ENCODE results near the gene OTOF.

OTOF gene

GRCh38 chr2:26461601-26462023 is 16.3 kb downstream of the OTOF start:
- H3K4me3 Mint-ChIP-seq = no peak overlapping the region
- no peaks in the 10 kb centered on the region for H3K9me3 Mint-ChIP-seq
- H3K36me3 Mint-ChIP-seq (ENCODE audit: low read depth) = no peaks in the 10 kb centered on the region
- no peaks in the 10 kb centered on the region for H3K27me3 Mint-ChIP-seq
- H3K27ac Mint-ChIP-seq = no peak overlapping the region
- H3K4me1 Mint-ChIP-seq (ENCODE audit: low read depth) = peaks cover 45% of the 10 kb centered on the region
- intact Hi-C loops (cut with micrococcal nuclease) = loop anchor here (10.0 kb wide), 1 partner anchor 127 kb away; no protein-coding TSS in a partner anchor

DNA sequence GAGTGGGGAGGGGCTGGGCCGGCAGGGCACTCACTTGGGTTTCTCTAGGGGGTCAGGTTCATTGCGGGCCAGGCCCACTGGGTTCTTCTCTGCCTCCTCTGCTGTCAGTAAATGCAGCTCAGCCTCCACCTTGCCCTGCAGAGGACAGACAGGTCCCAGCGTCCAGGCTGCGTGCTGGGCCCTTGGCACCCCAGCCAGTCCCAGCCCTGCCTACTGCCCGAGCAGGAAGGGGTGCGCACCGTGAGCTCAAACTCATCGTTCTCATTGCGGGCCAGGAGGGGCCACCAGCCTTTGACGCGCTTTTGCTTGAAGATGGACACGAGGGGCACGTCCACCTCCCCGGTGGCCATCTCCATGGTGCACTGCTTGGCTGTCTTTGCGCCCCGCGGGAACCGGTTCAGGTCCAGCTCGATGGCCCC is 17.3 kb downstream of the OTOF start:
- H3K27ac Mint-ChIP-seq = no peak overlapping the region
- intact Hi-C loops (cut with micrococcal nuclease) = loop anchor here (10.0 kb wide), 1 partner anchor 126 kb away; no protein-coding TSS in a partner anchor
- no peak overlapping the region for H3K4me3 Mint-ChIP-seq
- H3K36me3 Mint-ChIP-seq (ENCODE audit: low read depth) = no peaks in the 10 kb centered on the region
- no peaks in the 10 kb centered on the region for H3K9me3 Mint-ChIP-seq
- H3K27me3 Mint-ChIP-seq = peaks cover 3% of the 10 kb centered on the region
- peaks cover 55% of the 10 kb centered on the region for H3K4me1 Mint-ChIP-seq (ENCODE audit: low read depth)

DNA sequence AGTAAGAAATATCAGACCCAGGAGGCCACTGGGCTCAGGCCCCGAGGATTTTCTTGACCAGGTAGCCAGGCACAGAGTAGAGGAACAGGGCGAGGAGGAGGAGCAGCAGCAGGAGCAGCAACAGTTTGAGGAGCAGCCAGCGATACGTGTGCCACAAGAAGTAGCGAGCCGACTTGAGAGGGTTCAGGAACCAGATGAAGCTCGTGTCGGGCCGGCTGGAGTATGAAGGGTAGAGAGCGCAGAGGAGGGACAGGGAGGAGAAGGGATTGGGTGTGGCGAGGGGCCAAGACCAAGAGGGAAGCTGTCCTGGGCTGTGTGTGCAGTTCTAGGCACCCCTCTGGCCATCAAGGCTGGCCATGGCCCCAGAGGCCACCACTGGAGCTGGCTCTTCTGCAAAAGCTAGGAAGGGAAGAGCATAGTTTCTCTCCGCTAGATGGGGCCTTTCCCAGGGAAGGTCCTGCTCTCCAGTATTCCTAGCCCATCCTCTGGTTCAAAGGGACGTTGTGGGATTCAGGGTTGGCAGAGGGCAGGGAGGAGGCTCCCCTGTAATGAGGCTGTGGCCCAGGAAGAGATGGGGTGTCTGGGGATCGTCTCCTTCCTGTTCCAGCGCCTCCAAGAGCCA is 17.8 kb downstream of the OTOF start:
- peaks cover 60% of the 10 kb centered on the region for H3K4me1 Mint-ChIP-seq (ENCODE audit: low read depth)
- H3K27me3 Mint-ChIP-seq = peaks cover 3% of the 10 kb centered on the region
- no peak overlapping the region for H3K4me3 Mint-ChIP-seq
- intact Hi-C loops (cut with micrococcal nuclease) = loop anchor here (10.0 kb wide), 1 partner anchor 125 kb away; no protein-coding TSS in a partner anchor
- H3K36me3 Mint-ChIP-seq (ENCODE audit: low read depth) = no peaks in the 10 kb centered on the region
- H3K27ac Mint-ChIP-seq = peak overlapping the region; percentile 4
- no peaks in the 10 kb centered on the region for H3K9me3 Mint-ChIP-seq

- Mint-ChIP-seq H3K36me3 (ENCODE audit: low read depth) (no peaks in the 10 kb centered on the region), H3K9me3 (no peaks in the 10 kb centered on the region)
Observed at GRCh38 chr2:26458365-26459042, 19.4 kb downstream of the OTOF start.

GRCh38 chr2:26457695-26458364 is 20.1 kb downstream of the OTOF start:
- H3K36me3 Mint-ChIP-seq (ENCODE audit: low read depth) = no peaks in the 10 kb centered on the region
- H3K4me3 Mint-ChIP-seq = no peak overlapping the region
- H3K9me3 Mint-ChIP-seq = no peaks in the 10 kb centered on the region
- H3K4me1 Mint-ChIP-seq (ENCODE audit: low read depth) = peaks cover 72% of the 10 kb centered on the region
- H3K27ac Mint-ChIP-seq = no peak overlapping the region
- intact Hi-C loops (cut with micrococcal nuclease) = no loop called here
- peaks cover 10% of the 10 kb centered on the region for H3K27me3 Mint-ChIP-seq

More at GRCh38 chr2:26458365-26459042, 19.4 kb downstream of the OTOF start:
- intact Hi-C loops (cut with micrococcal nuclease) = no loop called here
- peaks cover 75% of the 10 kb centered on the region for H3K4me1 Mint-ChIP-seq (ENCODE audit: low read depth)
- H3K27me3 Mint-ChIP-seq = peaks cover 6% of the 10 kb centered on the region
- H3K27ac Mint-ChIP-seq = no peak overlapping the region
- no peak overlapping the region for H3K4me3 Mint-ChIP-seq

GRCh38 chr2:26457251-26457666 is 20.7 kb downstream of the OTOF start:
- H3K27ac Mint-ChIP-seq = no peak overlapping the region
- peaks cover 67% of the 10 kb centered on the region for H3K4me1 Mint-ChIP-seq (ENCODE audit: low read depth)
- H3K36me3 Mint-ChIP-seq (ENCODE audit: low read depth) = no peaks in the 10 kb centered on the region
- intact Hi-C loops (cut with micrococcal nuclease) = no loop called here
- H3K27me3 Mint-ChIP-seq = peaks cover 10% of the 10 kb centered on the region
- no peaks in the 10 kb centered on the region for H3K9me3 Mint-ChIP-seq
- no peak overlapping the region for H3K4me3 Mint-ChIP-seq

GRCh38 chr2:26456440-26457250 is 21.3 kb downstream of the OTOF start:
- H3K4me3 Mint-ChIP-seq = no peak overlapping the region
- H3K36me3 Mint-ChIP-seq (ENCODE audit: low read depth) = no peaks in the 10 kb centered on the region
- H3K9me3 Mint-ChIP-seq = no peaks in the 10 kb centered on the region
- H3K27ac Mint-ChIP-seq = no peak overlapping the region
- intact Hi-C loops (cut with micrococcal nuclease) = no loop called here
- peaks cover 10% of the 10 kb centered on the region for H3K27me3 Mint-ChIP-seq
- peaks cover 67% of the 10 kb centered on the region for H3K4me1 Mint-ChIP-seq (ENCODE audit: low read depth)

- intact Hi-C loops (cut with micrococcal nuclease) = no loop called here
- Mint-ChIP-seq H3K4me3 (no peak overlapping the region), H3K4me1 (ENCODE audit: low read depth) (peaks cover 67% of the 10 kb centered on the region), H3K27ac (peak overlapping the region; percentile 30), H3K9me3 (no peaks in the 10 kb centered on the region), H3K36me3 (ENCODE audit: low read depth) (no peaks in the 10 kb centered on the region), H3K27me3 (peaks cover 10% of the 10 kb centered on the region)
Observed at GRCh38 chr2:26455670-26456439, 22.1 kb downstream of the OTOF start.

- no peak overlapping the region for H3K4me3 Mint-ChIP-seq
- intact Hi-C loops (cut with micrococcal nuclease) = no loop called here
Observed at GRCh38 chr2:26455037-26455669, 22.8 kb downstream of the OTOF start.

DNA sequence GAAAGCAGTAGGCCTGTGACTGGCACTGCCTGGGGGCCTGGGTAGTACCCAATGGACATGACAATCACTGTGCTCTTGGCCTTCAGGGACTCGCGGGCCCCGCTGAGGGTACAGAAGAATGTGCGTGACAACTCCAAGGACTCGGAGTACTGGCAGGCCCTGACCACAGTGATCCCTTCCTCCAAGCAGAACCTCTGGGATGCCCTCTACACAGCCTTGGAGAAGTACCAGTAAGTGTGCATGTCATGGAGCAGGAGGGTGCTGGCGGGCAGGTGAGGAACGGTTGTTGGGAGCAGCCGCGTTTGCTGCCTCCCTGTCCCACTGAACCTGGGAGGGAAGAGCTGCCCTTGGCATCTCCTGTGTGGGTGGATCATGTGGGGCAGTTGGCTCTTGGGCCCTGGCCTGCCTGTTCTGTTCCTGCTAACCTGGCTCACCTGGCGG is 23.3 kb downstream of the OTOF start:
- intact Hi-C loops (cut with micrococcal nuclease) = no loop called here
- Mint-ChIP-seq H3K36me3 (ENCODE audit: low read depth) (no peaks in the 10 kb centered on the region), H3K4me3 (no peak overlapping the region), H3K4me1 (ENCODE audit: low read depth) (peaks cover 57% of the 10 kb centered on the region), H3K27ac (no peak overlapping the region), H3K9me3 (no peaks in the 10 kb centered on the region), H3K27me3 (peaks cover 10% of the 10 kb centered on the region)

More at GRCh38 chr2:26455037-26455669, 22.8 kb downstream of the OTOF start:
- H3K9me3 Mint-ChIP-seq = no peaks in the 10 kb centered on the region
- peaks cover 10% of the 10 kb centered on the region for H3K27me3 Mint-ChIP-seq
- H3K4me1 Mint-ChIP-seq (ENCODE audit: low read depth) = peaks cover 62% of the 10 kb centered on the region
- no peak overlapping the region for H3K27ac Mint-ChIP-seq
- no peaks in the 10 kb centered on the region for H3K36me3 Mint-ChIP-seq (ENCODE audit: low read depth)

DNA sequence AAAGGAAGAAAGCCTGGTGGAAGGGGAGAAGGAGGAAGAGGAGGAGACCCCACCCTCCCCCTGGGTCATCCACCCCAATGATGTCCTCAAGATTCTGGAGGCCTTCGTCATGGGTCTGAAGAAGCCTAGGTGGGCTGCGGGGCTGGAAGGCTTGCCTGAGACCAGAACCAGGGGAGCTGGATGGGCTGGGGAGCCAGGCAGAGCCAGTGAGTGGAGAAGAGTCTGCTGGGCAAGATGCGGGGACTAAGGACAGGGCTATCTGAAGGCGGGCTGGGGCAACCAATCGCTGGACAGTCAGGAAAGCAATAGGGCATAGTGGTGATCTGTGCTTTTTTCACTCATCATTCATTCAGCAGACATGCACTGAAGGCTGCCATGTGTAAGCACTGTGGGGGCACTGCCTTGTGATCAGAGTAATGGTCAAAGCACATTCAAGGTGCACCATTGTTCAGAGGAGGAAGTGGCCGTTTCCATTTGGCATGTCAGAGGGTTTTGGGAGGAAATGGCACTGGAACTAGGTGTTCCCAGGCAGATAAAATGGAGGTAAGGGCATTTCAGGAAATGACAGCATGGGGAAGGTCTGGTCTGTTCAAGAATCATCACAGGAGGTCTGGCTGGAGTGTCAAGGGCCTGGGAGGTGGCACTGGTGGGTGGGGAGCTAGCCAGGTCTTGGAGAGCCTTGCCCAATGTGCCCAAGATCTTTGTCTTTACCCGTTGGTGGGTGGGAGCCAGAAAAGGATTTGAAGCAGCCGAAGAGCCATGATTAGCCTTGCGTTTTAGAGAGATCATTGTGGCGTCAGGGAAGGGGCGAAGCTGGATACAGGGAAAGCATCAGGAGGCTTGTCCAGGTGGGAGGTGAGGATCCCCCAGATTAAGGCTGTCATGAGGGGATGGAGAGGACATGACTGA is 24.2 kb downstream of the OTOF start:
- H3K4me1 Mint-ChIP-seq (ENCODE audit: low read depth) = peaks cover 48% of the 10 kb centered on the region
- H3K9me3 Mint-ChIP-seq = no peaks in the 10 kb centered on the region
- peaks cover 10% of the 10 kb centered on the region for H3K27me3 Mint-ChIP-seq
- intact Hi-C loops (cut with micrococcal nuclease) = no loop called here
- no peaks in the 10 kb centered on the region for H3K36me3 Mint-ChIP-seq (ENCODE audit: low read depth)
- H3K27ac Mint-ChIP-seq = no peak overlapping the region
- H3K4me3 Mint-ChIP-seq = no peak overlapping the region

- no peak overlapping the region for H3K4me3 Mint-ChIP-seq
- peaks cover 10% of the 10 kb centered on the region for H3K27me3 Mint-ChIP-seq
- H3K4me1 Mint-ChIP-seq (ENCODE audit: low read depth) = peaks cover 31% of the 10 kb centered on the region
- no peak overlapping the region for H3K27ac Mint-ChIP-seq
- no peaks in the 10 kb centered on the region for H3K36me3 Mint-ChIP-seq (ENCODE audit: low read depth)
- intact Hi-C loops (cut with micrococcal nuclease) = no loop called here
- H3K9me3 Mint-ChIP-seq = no peaks in the 10 kb centered on the region
Observed at GRCh38 chr2:26451700-26452099, 26.2 kb downstream of the OTOF start.

Data from dendritic cell treated with granulocyte-macrophage colony-stimulating factor and Interleukin-4, amounts not matched to agents 40 ng/mL and 50 ng/mL, for 4 days (primary cell).